HFF-Myc (cell line): ENCODE data around the gene SNRNP200.
A peak's percentile ranks its signal among the peaks of the same experiment; 100 is the strongest.

ENCODE experiments used
- DNase-seq: peaks from one replicate; pipeline ENCODE4 v3.0.0-alpha.2; 2011; ENCODE audit warnings: low read depth; ENCODE audit errors: extremely low read depth
- H3K4me3 ChIP-seq: replicated peaks from 2 replicates; pipeline ENCODE4 v1.5.1; 2011; ENCODE audit warnings: low read depth, mild to moderate bottlenecking, control low read depth, low read length
- CTCF ChIP-seq: IDR thresholded peaks from 2 replicates; pipeline ENCODE4 v1.5.1; 2012; ENCODE audit warnings: mild to moderate bottlenecking, low read depth, low read length, control low read depth; ENCODE audit errors: missing control alignments

Gene SNRNP200

GRCh38 chr2:96336104-96336775 is 30.9 kb upstream of the SNRNP200 start:
- TF ChIP-seq CTCF, result no peak
- no peak for DNase-seq

GRCh38 chr2:96333708-96334107 is 28.4 kb upstream of the SNRNP200 start:
- DNase-seq, result no peak
- TF ChIP-seq CTCF, result no peak
- H3K4me3 ChIP-seq, result no peak overlapping the region

More at GRCh38 chr2:96336104-96336775, 30.9 kb upstream of the SNRNP200 start:
- peak overlapping the region; percentile 58 for H3K4me3 ChIP-seq

GRCh38 chr2:96330407-96330806 is 25.1 kb upstream of the SNRNP200 start:
- DNase-seq, result no peak
- H3K4me3 ChIP-seq, result no peak overlapping the region
- TF ChIP-seq CTCF, result no peak

GRCh38 chr2:96329874-96330273 is 24.5 kb upstream of the SNRNP200 start:
- H3K4me3 ChIP-seq, result no peak overlapping the region
- TF ChIP-seq CTCF, result no peak
- no peak for DNase-seq

GRCh38 chr2:96329456-96329855 is 24.1 kb upstream of the SNRNP200 start:
- no peak for TF ChIP-seq CTCF
- peak; percentile 29 for DNase-seq
- no peak overlapping the region for H3K4me3 ChIP-seq

- DNase-seq, result no peak
- H3K4me3 ChIP-seq, result no peak overlapping the region
- no peak for TF ChIP-seq CTCF
Observed at GRCh38 chr2:96326990-96327820, 21.9 kb upstream of the SNRNP200 start.
